Activated CD4-positive, alpha-beta T cell treated with anti-CD3 and anti-CD28 coated beads, Interleukin-2, amount 50 U/mL, for 4 hours (primary cell): Measurements from ENCODE around the gene KIDINS220.
A peak's percentile ranks its signal among the peaks of the same experiment; 100 is the strongest.

Source experiments
- DNase-seq, 2 experiments: peaks; one replicate each; pipeline ENCODE4 v3.0.0-alpha.2; 2020

The KIDINS220 gene

DNA sequence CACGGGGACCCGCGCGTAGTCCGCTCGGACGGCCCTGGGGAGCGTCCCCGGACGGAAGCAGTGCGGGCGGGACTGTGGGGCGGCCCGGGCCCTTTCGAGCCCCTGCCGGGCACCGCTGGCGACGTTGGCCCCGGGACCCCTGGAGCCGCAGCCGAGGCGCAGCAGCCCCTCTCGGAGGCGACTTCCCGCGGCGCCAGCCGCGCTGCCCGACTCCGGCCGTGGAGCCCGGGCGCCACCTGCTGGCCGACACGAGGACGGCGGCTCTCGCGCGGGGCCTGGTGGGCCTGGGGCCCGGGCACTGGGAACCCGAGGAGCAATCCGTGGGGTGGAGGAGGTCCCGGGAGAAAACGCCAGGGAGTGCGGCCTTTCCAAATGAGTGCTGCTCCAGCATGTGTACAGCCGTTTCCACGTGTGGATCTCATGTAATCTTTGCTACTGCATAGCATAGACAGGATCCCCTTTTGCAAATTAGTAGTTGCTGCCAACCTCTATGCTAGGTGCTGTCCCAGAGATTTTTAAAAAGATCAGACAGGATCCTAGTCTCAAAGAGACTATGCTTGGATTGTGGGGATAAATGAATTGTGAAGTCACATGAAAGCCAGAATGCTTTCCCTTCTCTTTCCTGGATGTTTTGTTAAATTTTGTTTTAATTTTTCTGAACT lies 151.6 kb downstream of the KIDINS220 start:
- DNase-seq: peak; percentile 70 to 73

- peak in 1 of 2 experiments; percentile 30 for DNase-seq
Observed at GRCh38 chr2:8684878-8685696, 152.3 kb downstream of the KIDINS220 start.

DNA sequence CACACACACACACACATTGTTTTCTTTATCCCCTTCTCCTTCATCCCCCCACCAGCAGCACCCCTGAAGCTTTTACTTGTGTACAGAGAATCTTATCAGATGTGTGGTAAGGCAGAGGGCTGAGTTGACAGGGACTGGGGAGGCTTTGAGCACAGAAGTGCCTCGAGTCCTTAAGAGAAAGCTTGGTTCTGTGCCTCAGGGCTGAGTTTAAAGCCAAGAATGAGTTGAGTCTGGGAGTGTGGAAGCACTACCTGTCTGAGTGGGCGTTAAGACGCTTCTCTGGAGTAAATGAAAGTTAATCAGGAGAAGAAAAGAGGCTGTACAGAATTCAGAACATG lies 152.9 kb downstream of the KIDINS220 start:
- DNase-seq: peak in 1 of 2 experiments; percentile 23

GRCh38 chr2:8682719-8683667 lies 154.4 kb downstream of the KIDINS220 start:
- peak in 1 of 2 experiments; percentile 33 for DNase-seq

GRCh38 chr2:8681786-8682692 lies 155.4 kb downstream of the KIDINS220 start, which contains the start of gene ID2:
ID2 (plus strand) TSS chr2:8682056; CDS start chr2:8682166, 110 bp downstream.
- DNase-seq: peak; percentile 97 to 98

GRCh38 chr2:8680822-8681760 lies 156.3 kb downstream of the KIDINS220 start:
- peak; percentile 73 to 79 for DNase-seq

GRCh38 chr2:8679827-8680731 lies 157.3 kb downstream of the KIDINS220 start:
- DNase-seq: no peak

DNA sequence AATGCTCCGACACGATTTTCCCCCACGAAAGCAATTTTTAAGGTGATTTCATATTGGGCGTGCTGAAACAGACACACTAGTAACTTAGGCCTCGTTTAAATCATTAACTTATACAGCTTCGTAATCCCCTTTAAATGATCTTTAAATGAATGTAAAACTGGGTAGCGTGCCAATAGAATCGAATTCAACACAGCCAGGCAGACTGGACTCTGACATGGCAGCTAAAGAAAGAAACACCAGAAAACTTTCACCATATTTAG lies 157.9 kb downstream of the KIDINS220 start:
- DNase-seq: no peak
